Activated T-cell treated with anti-CD3 and anti-CD28 coated beads, Interleukin-2, amount 50 U/mL, for 1 hour (primary cell): Measurements from ENCODE around the gene TGFBR3.

Source experiments
- DNase-seq: peaks from one replicate; pipeline ENCODE4 v3.0.0-alpha.2; 2020

Gene TGFBR3

GRCh38 chr1:91707114-91707889 is 178.6 kb downstream of the TGFBR3 start:
- no peak for DNase-seq

- no peak for DNase-seq
Measured at GRCh38 chr1:91706140-91706957, 179.6 kb downstream of the TGFBR3 start.

DNA sequence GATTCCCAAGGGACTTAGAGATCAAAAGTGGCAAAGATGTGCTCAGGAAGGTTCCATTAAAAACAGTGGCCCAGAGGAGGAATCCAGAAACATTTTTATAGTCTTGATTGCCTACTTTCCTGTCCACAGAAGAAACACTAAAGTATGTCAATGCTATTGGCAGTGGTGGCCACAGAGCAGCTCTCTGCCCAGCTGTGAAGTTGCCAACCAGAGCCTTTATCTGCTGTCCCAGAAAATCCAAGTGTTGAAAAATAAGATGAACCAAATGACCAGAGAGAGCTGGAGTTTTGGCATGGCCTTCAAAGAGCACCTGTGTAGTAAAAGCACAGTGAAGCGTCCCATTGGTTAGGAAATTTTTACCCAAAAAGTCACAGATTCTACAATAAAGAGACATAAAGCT is 181.2 kb downstream of the TGFBR3 start:
- no peak for DNase-seq

- DNase-seq: no peak
Measured at GRCh38 chr1:91703095-91703494, 182.9 kb downstream of the TGFBR3 start.

- DNase-seq: no peak
Measured at GRCh38 chr1:91701472-91701869, 184.5 kb downstream of the TGFBR3 start.

GRCh38 chr1:91700771-91701471 is 185.0 kb downstream of the TGFBR3 start:
- no peak for DNase-seq

- DNase-seq: no peak
Measured at GRCh38 chr1:91700332-91700731, 185.6 kb downstream of the TGFBR3 start.

- no peak for DNase-seq
Measured at GRCh38 chr1:91699339-91699974, 186.5 kb downstream of the TGFBR3 start.

GRCh38 chr1:91697861-91698260 is 188.1 kb downstream of the TGFBR3 start:
- no peak for DNase-seq

DNA sequence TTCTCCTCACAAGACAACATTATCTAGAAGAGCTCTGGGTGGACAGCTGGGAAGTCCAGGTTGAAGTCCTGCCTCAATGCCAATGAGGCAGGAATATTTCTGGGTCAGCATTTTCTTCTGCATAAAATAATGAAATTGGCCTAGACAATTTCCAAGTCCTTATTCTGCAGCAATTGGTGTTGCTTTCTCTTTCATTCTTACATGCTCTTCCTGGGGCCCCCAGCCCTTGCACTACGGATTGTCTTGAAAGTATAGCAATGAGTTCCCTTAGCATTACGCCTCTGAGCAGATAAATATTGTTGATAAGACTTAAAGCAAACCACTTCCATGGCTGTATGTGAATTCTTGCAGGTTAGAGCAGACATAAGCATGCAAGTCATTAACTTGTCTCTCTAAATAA is 188.5 kb downstream of the TGFBR3 start:
- DNase-seq: no peak

- DNase-seq: no peak
Measured at GRCh38 chr1:91696321-91696720, 189.6 kb downstream of the TGFBR3 start.

- no peak for DNase-seq
Measured at GRCh38 chr1:91693557-91693956, 192.4 kb downstream of the TGFBR3 start.

- no peak for DNase-seq
Measured at GRCh38 chr1:91691525-91691924, 194.4 kb downstream of the TGFBR3 start.

- no peak for DNase-seq
Measured at GRCh38 chr1:91689641-91690481, 196.1 kb downstream of the TGFBR3 start.

GRCh38 chr1:91687452-91687851 is 198.5 kb downstream of the TGFBR3 start:
- DNase-seq: no peak

DNA sequence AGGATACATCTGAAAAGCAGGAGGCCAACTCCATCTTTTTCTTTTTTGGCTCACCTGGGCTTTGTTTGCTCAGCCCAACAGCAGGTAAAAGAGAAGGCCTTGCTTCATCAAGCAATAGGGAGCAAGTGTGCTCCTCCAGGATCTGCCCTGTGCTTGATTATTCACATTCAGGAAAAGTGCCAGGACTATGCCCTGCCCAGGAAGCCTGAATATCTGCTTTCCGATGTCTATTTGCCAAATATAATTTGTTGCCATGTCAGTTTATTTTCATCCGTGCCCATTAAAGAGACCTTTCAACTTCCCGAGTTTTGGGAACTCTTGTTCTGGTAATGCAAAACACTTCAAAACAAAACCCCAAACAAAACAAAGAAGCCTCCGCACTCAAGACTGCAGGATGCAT is 200.0 kb downstream of the TGFBR3 start:
- DNase-seq: no peak

GRCh38 chr1:91684481-91685196 is 201.3 kb downstream of the TGFBR3 start:
- no peak for DNase-seq

GRCh38 chr1:91683598-91683951 is 202.4 kb downstream of the TGFBR3 start:
- no peak for DNase-seq

GRCh38 chr1:91682882-91683597 is 202.9 kb downstream of the TGFBR3 start:
- no peak for DNase-seq

- no peak for DNase-seq
Measured at GRCh38 chr1:91680556-91681155, 205.3 kb downstream of the TGFBR3 start.
